HEK293T (cell line): Measurements from ENCODE around the gene KCNK1.

Source experiments
- CTCF ChIA-PET: fragments of 350-600 bp; formaldehyde crosslinking; extraction: SDS; loops from one replicate; lab custom pipeline; 2021; ENCODE audit warnings: antibody characterized with exemption, inconsistent platforms; lab: Yijun Ruan, JAX
- POLR2A ChIA-PET: fragments of 350-600 bp; formaldehyde crosslinking; extraction: SDS; loops from one replicate; lab custom pipeline; 2020; ENCODE audit warnings: antibody characterized with exemption, inconsistent platforms; lab: Yijun Ruan, JAX
- DNase-seq: peaks from one replicate; pipeline ENCODE4 v3.0.0; 2012; ENCODE audit warnings: mixed read lengths; ENCODE audit errors: extremely low spot score
- ARNT ChIP-seq: fragments of 450-650 bp; IDR thresholded peaks from 2 replicates; pipeline ENCODE4 v1.6.1; 2017; ENCODE audit warnings: mild to moderate bottlenecking
- BHLHE40 ChIP-seq: fragments of 450-650 bp; IDR thresholded peaks from 2 replicates; pipeline ENCODE4 v1.6.1; 2016; ENCODE audit warnings: mild to moderate bottlenecking, moderate library complexity, borderline replicate concordance
- CTBP1 ChIP-seq: fragments of 450-650 bp; IDR thresholded peaks from 2 replicates; pipeline ENCODE4 v1.6.1; 2016; ENCODE audit warnings: borderline replicate concordance
- ELF4 ChIP-seq: fragments of 450-650 bp; IDR thresholded peaks from 2 replicates; pipeline ENCODE4 v1.6.1; 2017; ENCODE audit warnings: antibody characterized with exemption
- FOXA1 ChIP-seq: fragments of 450-650 bp; IDR thresholded peaks from 2 replicates; pipeline ENCODE4 v1.6.1; 2016; ENCODE audit warnings: mild to moderate bottlenecking
- FOXK2 ChIP-seq: fragments of 450-650 bp; IDR thresholded peaks from 2 replicates; pipeline ENCODE4 v1.6.1; 2016; ENCODE audit warnings: mild to moderate bottlenecking
- FOXM1 ChIP-seq: fragments of 450-650 bp; IDR thresholded peaks from 2 replicates; pipeline ENCODE4 v1.6.1; 2017; ENCODE audit warnings: mild to moderate bottlenecking, borderline replicate concordance
- HDGF ChIP-seq: fragments of 450-650 bp; IDR thresholded peaks from 2 replicates; pipeline ENCODE4 v1.6.1; 2017; ENCODE audit warnings: antibody characterized with exemption, borderline replicate concordance
- L3MBTL2 ChIP-seq: fragments of 450-650 bp; conservative IDR thresholded peaks from 2 replicates; pipeline ENCODE4 v1.6.1; 2016; ENCODE audit warnings: mild to moderate bottlenecking
- LEF1 ChIP-seq: fragments of 450-650 bp; IDR thresholded peaks from 2 replicates; pipeline ENCODE4 v1.6.1; 2017; ENCODE audit warnings: mild to moderate bottlenecking, borderline replicate concordance
- NFRKB ChIP-seq: fragments of 450-650 bp; IDR thresholded peaks from 2 replicates; pipeline ENCODE4 v1.6.1; 2016; ENCODE audit warnings: mild to moderate bottlenecking, moderate library complexity
- SP1 ChIP-seq: fragments of 450-650 bp; IDR thresholded peaks from 2 replicates; pipeline ENCODE4 v1.6.1; 2017
- SUZ12 ChIP-seq: fragments of 450-650 bp; IDR thresholded peaks from 2 replicates; pipeline ENCODE4 v1.6.1; 2016; ENCODE audit warnings: mild to moderate bottlenecking
- TARDBP ChIP-seq: fragments of 450-650 bp; IDR thresholded peaks from 2 replicates; pipeline ENCODE4 v1.6.1; 2016
- ZNF384 ChIP-seq: fragments of 450-650 bp; IDR thresholded peaks from 2 replicates; pipeline ENCODE4 v1.6.1; 2016
- TF ChIP-seq, protein P1 (sequence below): fragments of 450-650 bp; IDR thresholded peaks from 2 replicates; pipeline ENCODE4 v1.6.1; 2016

KCNK1 gene

DNA sequence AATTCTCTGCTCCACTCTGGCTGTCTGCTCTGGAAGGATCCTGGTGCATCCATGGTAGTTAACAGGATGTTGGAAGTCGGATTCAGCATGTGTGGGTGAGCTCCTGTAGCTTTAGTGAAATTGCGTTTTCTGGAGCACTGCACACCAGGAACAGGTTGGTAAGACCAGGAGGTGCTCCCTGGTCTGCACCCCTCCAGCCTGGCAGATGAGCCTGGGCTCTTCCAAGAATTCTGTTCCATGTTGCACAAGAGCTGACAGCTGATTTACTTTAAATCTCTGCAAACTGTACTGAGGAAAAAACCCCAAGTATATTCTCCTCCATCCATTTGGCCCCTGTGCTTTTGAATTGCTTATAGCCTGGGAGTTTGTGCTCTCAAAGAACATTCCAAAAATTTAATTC lies 33.7 kb downstream of the KCNK1 start:
- no peak for TF ChIP-seq CTBP1
- TF ChIP-seq ARNT, result no peak
- POLR2A ChIA-PET, result no interaction called here
- no peak for DNase-seq
- CTCF ChIA-PET, result no interaction called here

DNA sequence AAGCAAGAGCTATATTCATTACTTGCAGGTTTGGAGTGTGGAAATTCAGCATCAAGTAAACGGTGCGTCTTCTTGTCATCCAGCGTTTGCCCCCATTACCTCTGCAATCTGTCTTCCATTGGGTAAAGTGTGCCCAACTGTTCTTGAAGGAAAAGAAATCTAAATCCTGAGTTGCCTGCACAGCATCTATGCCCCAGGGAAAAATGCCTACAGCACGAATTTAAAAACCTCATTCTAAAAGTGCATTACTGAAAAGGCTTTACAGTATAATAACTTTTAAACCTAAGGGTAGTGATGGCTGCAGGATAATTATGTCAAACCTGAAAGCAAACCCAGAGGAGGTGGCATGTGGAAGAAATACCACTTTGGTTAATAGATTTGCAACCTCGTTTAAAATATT lies 37.2 kb downstream of the KCNK1 start:
- no peak for TF ChIP-seq CTBP1
- ChIA-PET CTCF (interaction anchor here (0.6 kb wide), 1 partner anchor 210 kb away, joined by 4 read pairs; no protein-coding TSS in a partner anchor), POLR2A (no interaction called here)
- no peak for DNase-seq

DNA sequence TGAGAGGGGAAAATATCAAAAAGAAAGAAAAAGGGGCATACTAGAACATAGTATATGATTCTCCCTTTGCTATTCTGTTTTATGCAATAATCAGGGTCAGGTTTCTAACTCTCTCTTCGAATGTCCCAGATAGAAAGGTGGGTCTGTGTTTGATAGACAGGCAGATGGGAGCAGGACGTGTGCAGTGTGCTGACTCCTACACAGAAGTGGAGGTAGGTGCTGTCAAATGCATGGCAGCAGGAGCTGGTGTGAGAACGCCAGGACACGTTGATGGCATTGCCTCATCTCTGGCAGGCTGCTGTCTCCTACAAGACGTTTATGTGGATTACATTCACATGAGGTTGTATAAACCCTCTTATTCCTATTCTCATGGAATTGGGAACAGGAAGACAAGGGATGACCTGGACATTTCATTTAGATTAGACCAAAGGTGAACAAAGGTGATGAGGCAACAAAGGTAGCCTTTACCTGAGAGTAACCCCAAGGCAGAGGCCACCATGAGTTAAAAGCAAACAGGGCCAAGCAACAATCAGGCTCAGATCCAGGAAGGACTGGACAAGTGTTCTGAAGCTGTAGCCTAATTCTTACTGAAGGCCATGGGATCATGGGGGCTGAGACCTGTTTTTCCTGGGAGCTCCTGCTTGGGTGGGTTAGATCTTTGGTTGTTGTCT lies 37.8 kb downstream of the KCNK1 start:
- TF ChIP-seq FOXA1, result no peak
- TF ChIP-seq, protein P1, sequence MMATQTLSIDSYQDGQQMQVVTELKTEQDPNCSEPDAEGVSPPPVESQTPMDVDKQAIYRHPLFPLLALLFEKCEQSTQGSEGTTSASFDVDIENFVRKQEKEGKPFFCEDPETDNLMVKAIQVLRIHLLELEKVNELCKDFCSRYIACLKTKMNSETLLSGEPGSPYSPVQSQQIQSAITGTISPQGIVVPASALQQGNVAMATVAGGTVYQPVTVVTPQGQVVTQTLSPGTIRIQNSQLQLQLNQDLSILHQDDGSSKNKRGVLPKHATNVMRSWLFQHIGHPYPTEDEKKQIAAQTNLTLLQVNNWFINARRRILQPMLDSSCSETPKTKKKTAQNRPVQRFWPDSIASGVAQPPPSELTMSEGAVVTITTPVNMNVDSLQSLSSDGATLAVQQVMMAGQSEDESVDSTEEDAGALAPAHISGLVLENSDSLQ, result 0 out of 2 replicates have a peak, but pooled peaks have one; percentile 5
- TF ChIP-seq LEF1, result no peak
- ChIA-PET POLR2A (no interaction called here), CTCF (interaction anchor here (0.6 kb wide), 1 partner anchor 211 kb away, joined by 4 read pairs; no protein-coding TSS in a partner anchor)
- DNase-seq, result no peak

DNA sequence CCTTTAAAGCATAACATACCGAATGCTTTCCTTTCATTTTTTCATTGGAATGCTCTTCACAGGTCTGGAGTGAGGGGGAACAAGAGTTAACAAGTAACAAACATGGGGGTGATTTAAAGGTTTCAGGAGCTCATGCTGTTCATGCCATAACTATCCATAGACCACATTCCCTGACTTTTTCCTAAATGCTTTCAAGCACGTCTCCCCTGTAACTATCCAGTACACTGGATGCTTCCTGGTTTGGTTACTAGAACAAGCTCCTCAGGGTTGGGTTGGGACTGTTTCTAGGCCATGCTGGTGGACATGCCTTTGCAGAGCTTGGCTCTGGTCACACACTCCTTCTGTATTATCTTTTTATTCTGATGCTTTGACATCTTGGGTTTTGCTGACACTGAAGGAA lies 38.6 kb downstream of the KCNK1 start:
- ChIA-PET CTCF (no interaction called here), POLR2A (no interaction called here)
- DNase-seq, result no peak
- TF ChIP-seq SUZ12 (no peak), FOXA1 (no peak), CTBP1 (no peak)

DNA sequence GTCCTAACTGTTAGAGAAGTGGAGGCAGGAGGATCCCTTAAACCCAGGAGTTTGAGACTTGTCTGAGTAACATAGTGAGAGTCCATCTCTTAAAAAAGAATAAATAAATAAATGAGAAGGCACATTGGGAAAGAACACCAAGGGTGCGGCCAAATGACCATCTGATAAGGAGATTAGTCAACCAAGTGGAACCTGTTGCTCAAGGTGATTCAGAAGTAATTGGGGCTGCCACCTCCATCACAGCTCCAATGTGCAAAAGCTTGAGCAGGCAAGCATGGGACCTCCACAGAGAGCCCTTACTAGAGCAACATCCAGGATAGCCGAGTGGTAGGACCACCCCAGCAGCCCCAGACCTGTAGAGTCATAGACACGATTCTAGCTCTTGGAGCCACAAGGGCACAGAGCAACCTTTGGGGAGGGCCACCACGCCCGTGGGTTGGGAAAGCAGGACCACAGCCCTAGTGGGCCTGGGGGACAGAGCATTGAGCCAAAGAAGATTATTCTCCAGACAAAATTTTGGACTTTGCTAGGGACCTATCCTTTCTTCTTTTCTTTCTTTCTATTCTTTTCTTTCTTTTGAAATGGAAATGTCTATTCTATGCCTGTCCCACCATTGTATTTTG lies 40.9 kb downstream of the KCNK1 start:
- ChIA-PET POLR2A (no interaction called here), CTCF (no interaction called here)
- TF ChIP-seq, protein P1, result no peak
- no peak for TF ChIP-seq L3MBTL2
- no peak for TF ChIP-seq FOXM1
- TF ChIP-seq TARDBP, result no peak
- no peak for TF ChIP-seq CTBP1
- TF ChIP-seq HDGF, result no peak
- TF ChIP-seq FOXA1, result no peak
- TF ChIP-seq SP1, result no peak
- no peak for TF ChIP-seq SUZ12
- TF ChIP-seq ZNF384, result no peak
- TF ChIP-seq NFRKB, result no peak
- no peak for TF ChIP-seq ELF4
- no peak for TF ChIP-seq FOXK2
- no peak for TF ChIP-seq LEF1
- TF ChIP-seq BHLHE40, result no peak
- TF ChIP-seq ARNT, result no peak
- no peak for DNase-seq

DNA sequence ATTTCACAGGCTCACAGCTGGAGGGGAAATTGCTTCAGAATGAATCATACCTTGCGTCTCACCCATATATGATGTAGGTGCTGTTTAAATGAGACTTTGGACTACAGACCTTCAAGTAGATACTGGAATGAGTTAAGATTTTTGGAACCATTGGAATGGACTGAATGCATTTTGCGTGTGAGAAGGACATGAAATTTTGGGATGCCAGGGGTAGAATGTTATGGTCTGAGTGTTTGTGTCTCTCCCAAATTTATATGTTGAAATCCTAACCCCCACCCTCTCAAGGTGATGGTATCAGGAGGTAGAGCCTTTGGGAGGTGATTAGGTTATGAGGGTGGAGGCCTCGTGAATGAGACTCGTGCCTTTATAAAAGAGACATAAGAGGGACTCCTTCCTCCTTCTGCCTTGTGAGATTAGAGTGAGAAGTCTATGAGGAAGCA lies 41.4 kb downstream of the KCNK1 start:
- ChIA-PET CTCF (interaction anchor here (1.1 kb wide), 1 partner anchor 214 kb away, joined by 3 read pairs; no protein-coding TSS in a partner anchor), POLR2A (no interaction called here)
- no peak for TF ChIP-seq LEF1
- no peak for TF ChIP-seq TARDBP
- no peak for TF ChIP-seq HDGF
- TF ChIP-seq SP1, result no peak
- no peak for TF ChIP-seq ELF4
- no peak for TF ChIP-seq CTBP1
- TF ChIP-seq L3MBTL2, result no peak
- TF ChIP-seq ARNT, result no peak
- no peak for DNase-seq

DNA sequence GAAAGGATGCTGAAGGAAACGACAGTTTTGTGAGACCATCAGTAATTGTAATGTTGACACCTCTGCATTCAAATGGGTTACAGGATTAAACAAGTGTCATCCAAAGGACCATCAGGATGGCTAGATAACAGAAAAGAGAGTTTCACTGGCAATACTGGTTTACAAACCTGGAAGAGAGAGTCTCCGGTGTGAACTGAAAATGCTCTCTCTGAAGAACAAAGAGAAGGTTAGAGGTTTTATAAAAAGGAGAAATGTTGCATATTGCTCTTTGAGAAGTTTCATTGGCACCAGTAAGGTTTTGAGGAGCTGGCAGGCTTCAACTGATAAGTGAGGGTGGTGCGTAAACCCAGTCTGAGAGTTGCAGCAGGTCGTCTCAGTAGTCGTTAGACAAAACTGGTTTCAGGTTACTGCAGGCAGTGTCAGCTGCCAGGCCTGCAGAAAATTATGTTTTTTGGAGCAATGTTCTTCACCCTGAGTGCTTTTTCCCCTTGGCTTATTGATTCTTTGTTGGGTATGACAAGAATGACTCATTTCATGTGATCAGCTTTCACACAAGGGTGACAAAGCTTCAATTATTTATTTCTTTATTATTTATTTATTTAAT lies 42.2 kb downstream of the KCNK1 start:
- ChIA-PET CTCF (interaction anchor here (1.1 kb wide), 1 partner anchor 215 kb away, joined by 3 read pairs; no protein-coding TSS in a partner anchor), POLR2A (interaction anchor here (0.9 to 1.4 kb wide), 2 partner anchors 20 to 42 kb away, joined by 4 to 5 read pairs; partner anchors contain the start of gene KCNK1)
- TF ChIP-seq CTBP1, result no peak
- no peak for TF ChIP-seq HDGF
- TF ChIP-seq FOXM1, result no peak
- TF ChIP-seq ZNF384, result no peak
- TF ChIP-seq BHLHE40, result no peak
- TF ChIP-seq TARDBP, result no peak
- peak; percentile 40 for DNase-seq
